ENCODE results near the gene PIK3C2A.
"Not testable (repeated sequence)": the region's sequence is repeated elsewhere in the genome, so short reads cannot be mapped to it uniquely, and the experiment has no call there.

PIK3C2A gene

GRCh38 chr11:17244046-17244445 is 36.3 kb upstream of the PIK3C2A start:
- TF ChIP-seq CTCF (IDR thresholded peaks at IDR 0.05; ENCODE audit: low read depth, low read length) = no peak
- H3K4me3 ChIP-seq (replicated peaks in 1 of 2; ENCODE audit: low read depth in 2 of 2, low read length in 2 of 2) = no peak overlapping the region
- no peak for DNase-seq (ENCODE audit: low read depth in 2 of 2)

- H3K4me3 ChIP-seq (replicated peaks in 1 of 2; ENCODE audit: low read depth in 2 of 2, low read length in 2 of 2); DNase-seq (ENCODE audit: low read depth in 2 of 2): not testable (repeated sequence)
Measured at GRCh38 chr11:17242954-17243353, 35.2 kb upstream of the PIK3C2A start.

- TF ChIP-seq CTCF (IDR thresholded peaks at IDR 0.05; ENCODE audit: low read depth, low read length) = no peak
- DNase-seq (ENCODE audit: low read depth in 2 of 2) = no peak
Measured at GRCh38 chr11:17240780-17241179, 33.0 kb upstream of the PIK3C2A start.

GRCh38 chr11:17239927-17240326 is 32.1 kb upstream of the PIK3C2A start:
- H3K4me3 ChIP-seq (replicated peaks in 1 of 2; ENCODE audit: low read depth in 2 of 2, low read length in 2 of 2); DNase-seq (ENCODE audit: low read depth in 2 of 2): not testable (repeated sequence)

More at GRCh38 chr11:17240780-17241179, 33.0 kb upstream of the PIK3C2A start:
- no peak overlapping the region for H3K4me3 ChIP-seq (replicated peaks in 1 of 2; ENCODE audit: low read depth in 2 of 2, low read length in 2 of 2)

- no peak for DNase-seq (ENCODE audit: low read depth in 2 of 2)
- H3K4me3 ChIP-seq (replicated peaks in 1 of 2; ENCODE audit: low read depth in 2 of 2, low read length in 2 of 2) = no peak overlapping the region
- TF ChIP-seq CTCF (IDR thresholded peaks at IDR 0.05; ENCODE audit: low read depth, low read length) = no peak
Measured at GRCh38 chr11:17238377-17238776, 30.6 kb upstream of the PIK3C2A start.

- no peak for DNase-seq (ENCODE audit: low read depth in 2 of 2)
- no peak for TF ChIP-seq CTCF (IDR thresholded peaks at IDR 0.05; ENCODE audit: low read depth, low read length)
- H3K4me3 ChIP-seq (replicated peaks in 1 of 2; ENCODE audit: low read depth in 2 of 2, low read length in 2 of 2) = no peak overlapping the region
Measured at GRCh38 chr11:17233101-17233500, 25.3 kb upstream of the PIK3C2A start.

- no peak overlapping the region for H3K4me3 ChIP-seq (replicated peaks in 1 of 2; ENCODE audit: low read depth in 2 of 2, low read length in 2 of 2)
- no peak for DNase-seq (ENCODE audit: low read depth in 2 of 2)
- TF ChIP-seq CTCF (IDR thresholded peaks at IDR 0.05; ENCODE audit: low read depth, low read length) = no peak
Measured at GRCh38 chr11:17230867-17231851, 23.4 kb upstream of the PIK3C2A start.
